Activated CD4-positive, alpha-beta T cell treated with anti-CD3 and anti-CD28 coated beads, Interleukin-2, amount 10 ng/mL, durations not matched to agents 7 days and 5 days (primary cell): ENCODE data around the gene GTPBP4. TPM values are rescaled to one million over a fixed set of nuclear protein-coding genes. Genes with fewer than 3 reads are reported as not detected.
A peak's percentile ranks its signal among the peaks of the same experiment; 100 is the strongest.

Source experiments
- CTCF ChIA-PET: fragments of 350-600 bp; sonication (Branson Sonifier 250); formaldehyde crosslinking; loops from one replicate; lab custom pipeline; 2021; ENCODE audit warnings: antibody characterized with exemption; lab: Charles Lee
- POLR2A ChIA-PET: fragments of 350-600 bp; sonication (Branson Sonifier 250); formaldehyde crosslinking; loops from one replicate; lab custom pipeline; 2021; ENCODE audit warnings: antibody characterized with exemption; lab: Charles Lee
- DNase-seq: peaks from one replicate; pipeline ENCODE4 v3.0.0-alpha.2; 2020
- H3K27ac Mint-ChIP-seq: one replicate; pipeline ENCODE4 v1.8.0; 2021; ENCODE audit warnings: mild to moderate bottlenecking, moderate library complexity, mixed read lengths
- H3K27me3 Mint-ChIP-seq: one replicate; pipeline ENCODE4 v1.8.0; 2021; ENCODE audit warnings: mixed read lengths
- H3K36me3 Mint-ChIP-seq: one replicate; pipeline ENCODE4 v1.8.0; 2021; ENCODE audit warnings: low read depth, mixed read lengths
- H3K4me1 Mint-ChIP-seq: one replicate; pipeline ENCODE4 v1.8.0; 2021; ENCODE audit warnings: mixed read lengths
- H3K4me3 Mint-ChIP-seq: one replicate; pipeline ENCODE4 v1.8.0; 2021; ENCODE audit warnings: mild to moderate bottlenecking, moderate library complexity, mixed read lengths
- H3K9me3 Mint-ChIP-seq: one replicate; pipeline ENCODE4 v1.8.0; 2021; ENCODE audit warnings: mixed read lengths
- total RNA-seq, 2 experiments: library from RNA; stranded (reverse); gene quantifications; one replicate each; pipeline ENCODE4 v1.2.3, GENCODE V29; 2021

GTPBP4 gene
- total RNA-seq, 2 experiments from 2014 or later, result 53.2 to 63.2 TPM

DNA sequence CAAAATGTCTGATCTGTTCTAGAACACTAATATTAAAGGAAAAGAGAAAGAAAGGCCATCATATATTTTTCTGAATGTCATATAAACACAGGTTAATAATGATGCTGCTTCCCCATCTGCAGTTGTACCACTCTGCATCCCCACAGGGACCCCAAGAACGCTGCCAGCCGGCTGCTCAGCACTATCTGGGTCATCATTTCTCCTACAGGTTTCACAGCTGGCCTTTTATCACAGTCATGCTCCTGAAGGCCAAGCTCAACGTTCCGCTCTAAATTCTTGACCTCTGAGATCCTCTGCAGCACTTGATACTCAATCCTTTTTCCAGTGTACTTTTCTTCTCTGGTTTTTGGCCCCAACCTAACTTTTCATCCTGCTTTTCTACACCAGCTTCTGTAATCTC is 55.9 kb downstream of the GTPBP4 start:
- CTCF ChIA-PET, result interaction anchor here (1.0 to 1.3 kb wide), 2 partner anchors 27 to 86 kb away, joined by 3 read pairs; no protein-coding TSS in a partner anchor
- peaks cover 50% of the 10 kb centered on the region for H3K4me1 Mint-ChIP-seq

GRCh38 chr10:1044964-1045363 is 56.7 kb downstream of the GTPBP4 start:
- Mint-ChIP-seq H3K9me3 (no peaks in the 10 kb centered on the region), H3K27ac (peak overlapping the region; percentile 93), H3K27me3 (no peaks in the 10 kb centered on the region), H3K4me1 (peaks cover 50% of the 10 kb centered on the region), H3K36me3 (peaks cover 43% of the 10 kb centered on the region), H3K4me3 (peak overlapping the region; percentile 73)
- ChIA-PET POLR2A (no interaction called here), CTCF (interaction anchor here (0.6 to 1.3 kb wide), 5 partner anchors 28 to 271 kb away, joined by 3 read pairs; no protein-coding TSS in a partner anchor)
- no peak for DNase-seq

More for the DNA sequence above, 55.9 kb downstream of the GTPBP4 start:
- H3K4me3 Mint-ChIP-seq, result peak overlapping the region; percentile 73
- POLR2A ChIA-PET, result no interaction called here
- H3K27me3 Mint-ChIP-seq, result no peaks in the 10 kb centered on the region
- DNase-seq, result no peak
- H3K9me3 Mint-ChIP-seq, result no peaks in the 10 kb centered on the region
- peak overlapping the region; percentile 93 for H3K27ac Mint-ChIP-seq
- peaks cover 43% of the 10 kb centered on the region for H3K36me3 Mint-ChIP-seq

DNA sequence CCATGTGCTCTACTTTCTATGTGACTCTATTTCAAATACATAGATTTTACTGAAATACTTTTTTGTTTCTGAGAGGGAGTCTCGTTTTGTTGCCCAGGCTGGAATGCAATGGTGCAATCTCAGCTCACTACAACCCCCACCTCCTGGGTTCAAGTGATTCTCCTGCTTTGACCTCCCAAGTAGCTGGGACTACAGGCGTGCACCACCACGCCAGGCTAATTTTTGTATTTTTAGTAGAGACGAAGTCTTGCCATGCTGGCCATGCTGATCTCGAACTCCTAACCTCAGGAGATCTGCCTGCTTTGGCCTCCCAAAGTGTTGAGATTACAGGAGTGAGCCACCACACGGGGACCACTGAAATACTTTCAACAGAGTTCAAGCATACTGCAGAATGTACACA is 57.2 kb downstream of the GTPBP4 start:
- CTCF ChIA-PET, result interaction anchor here (0.6 to 0.9 kb wide), 3 partner anchors 62 to 270 kb away, joined by 3 read pairs; no protein-coding TSS in a partner anchor
- H3K4me1 Mint-ChIP-seq, result peaks cover 51% of the 10 kb centered on the region
- H3K27ac Mint-ChIP-seq, result peak overlapping the region; percentile 93
- no peaks in the 10 kb centered on the region for H3K9me3 Mint-ChIP-seq
- no peak for DNase-seq
- peaks cover 38% of the 10 kb centered on the region for H3K36me3 Mint-ChIP-seq
- POLR2A ChIA-PET, result no interaction called here
- peak overlapping the region; percentile 73 for H3K4me3 Mint-ChIP-seq
- no peaks in the 10 kb centered on the region for H3K27me3 Mint-ChIP-seq

DNA sequence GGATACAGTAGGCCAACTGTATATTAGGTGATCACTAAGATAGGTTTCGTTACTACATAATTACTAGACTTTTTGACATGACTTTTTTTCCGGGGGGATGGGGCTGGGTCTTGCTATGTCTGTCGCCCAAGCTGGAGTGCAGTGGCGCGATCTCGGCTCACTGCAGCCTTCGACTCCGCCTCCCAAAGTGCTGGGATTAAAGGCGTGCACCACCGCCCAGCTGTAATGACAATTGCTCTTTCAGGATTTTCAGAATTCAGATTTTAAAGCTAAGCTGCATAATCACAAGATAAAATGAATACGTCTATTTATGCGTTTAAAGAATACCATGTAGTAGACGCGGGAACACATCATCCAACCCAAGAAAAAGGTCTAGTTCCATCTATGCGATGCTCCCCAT is 59.7 kb downstream of the GTPBP4 start:
- peaks cover 67% of the 10 kb centered on the region for H3K4me1 Mint-ChIP-seq
- H3K27me3 Mint-ChIP-seq, result no peaks in the 10 kb centered on the region
- H3K4me3 Mint-ChIP-seq, result peak overlapping the region; percentile 92
- peak overlapping the region; percentile 98 for H3K27ac Mint-ChIP-seq
- CTCF ChIA-PET, result no interaction called here
- H3K9me3 Mint-ChIP-seq, result no peaks in the 10 kb centered on the region
- POLR2A ChIA-PET, result interaction anchor here (0.6 kb wide), 1 partner anchor 61 kb away, joined by 4 read pairs; no protein-coding TSS in a partner anchor
- peaks cover 40% of the 10 kb centered on the region for H3K36me3 Mint-ChIP-seq
- peak; percentile 29 for DNase-seq

GRCh38 chr10:1048349-1048731 is 60.1 kb downstream of the GTPBP4 start:
- Mint-ChIP-seq H3K36me3 (peaks cover 40% of the 10 kb centered on the region), H3K4me3 (peak overlapping the region; percentile 92), H3K4me1 (peaks cover 65% of the 10 kb centered on the region), H3K9me3 (no peaks in the 10 kb centered on the region), H3K27me3 (no peaks in the 10 kb centered on the region), H3K27ac (peak overlapping the region; percentile 98)
- CTCF ChIA-PET, result no interaction called here
- peak; percentile 56 for DNase-seq
- POLR2A ChIA-PET, result interaction anchor here (0.6 kb wide), 1 partner anchor 61 kb away, joined by 4 read pairs; no protein-coding TSS in a partner anchor

- Mint-ChIP-seq H3K4me1 (peaks cover 65% of the 10 kb centered on the region), H3K36me3 (peaks cover 42% of the 10 kb centered on the region)
- CTCF ChIA-PET, result interaction anchor here (0.9 to 1.6 kb wide), 3 partner anchors 20 to 60 kb away, joined by 3 read pairs; partner anchors contain the start of gene GTPBP4
Measured at GRCh38 chr10:1048732-1049424, 60.6 kb downstream of the GTPBP4 start, which contains the start of gene IDI1. Gene IDI1 (minus strand): TSS chr10:1049119. CDS start chr10:1049003, 116 bp downstream.

DNA sequence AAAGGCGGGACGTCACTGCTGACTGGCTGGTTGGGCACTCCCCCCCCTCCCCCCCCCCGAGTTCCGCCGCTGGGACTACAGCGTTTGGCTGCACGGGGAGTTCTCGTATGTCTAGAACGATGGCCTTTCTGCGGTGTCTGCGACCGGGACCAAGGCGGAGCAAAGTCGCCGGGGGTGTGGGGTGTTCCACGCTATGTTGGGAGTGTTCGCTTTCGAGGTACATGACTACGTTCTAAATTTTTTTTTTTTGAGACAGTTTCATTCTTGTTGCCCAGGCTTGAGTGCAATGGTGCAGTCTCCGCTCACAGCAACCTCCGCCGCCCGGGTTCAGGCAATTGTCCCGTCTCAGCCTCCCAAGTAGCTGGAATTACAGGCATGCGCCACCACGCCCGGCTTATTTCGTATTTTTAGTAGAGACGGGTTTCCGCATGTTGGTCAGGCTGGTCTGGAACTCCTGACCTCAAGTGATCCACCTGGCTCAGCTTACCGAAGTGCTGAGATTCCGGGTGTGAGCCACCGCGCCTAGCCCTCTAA is 61.3 kb downstream of the GTPBP4 start:
- H3K36me3 Mint-ChIP-seq, result peaks cover 44% of the 10 kb centered on the region
- H3K9me3 Mint-ChIP-seq, result no peaks in the 10 kb centered on the region
- DNase-seq, result no peak
- ChIA-PET CTCF (interaction anchor here (0.9 to 1.6 kb wide), 3 partner anchors 19 to 61 kb away, joined by 3 read pairs; partner anchors contain the start of gene GTPBP4), POLR2A (interaction anchor here (0.7 to 1.0 kb wide), 3 partner anchors 8 to 63 kb away, joined by 3 read pairs; no protein-coding TSS in a partner anchor)
- H3K4me3 Mint-ChIP-seq, result peak overlapping the region; percentile 92
- H3K27me3 Mint-ChIP-seq, result no peaks in the 10 kb centered on the region
- H3K4me1 Mint-ChIP-seq, result peaks cover 65% of the 10 kb centered on the region
- peak overlapping the region; percentile 98 for H3K27ac Mint-ChIP-seq

More at GRCh38 chr10:1048732-1049424, 60.6 kb downstream of the GTPBP4 start, which contains the start of gene IDI1:
- Mint-ChIP-seq H3K4me3 (peak within 1 kb of the TSS; percentile 92), H3K27ac (peak within 1 kb of the TSS; percentile 98), H3K27me3 (no peaks in the 10 kb centered on the region), H3K9me3 (no peaks in the 10 kb centered on the region)
- peak; percentile 97 for DNase-seq
- POLR2A ChIA-PET, result interaction anchor here (0.6 to 1.0 kb wide), 4 partner anchors 9 to 63 kb away, joined by 3 to 4 read pairs (median 3); no protein-coding TSS in a partner anchor

DNA sequence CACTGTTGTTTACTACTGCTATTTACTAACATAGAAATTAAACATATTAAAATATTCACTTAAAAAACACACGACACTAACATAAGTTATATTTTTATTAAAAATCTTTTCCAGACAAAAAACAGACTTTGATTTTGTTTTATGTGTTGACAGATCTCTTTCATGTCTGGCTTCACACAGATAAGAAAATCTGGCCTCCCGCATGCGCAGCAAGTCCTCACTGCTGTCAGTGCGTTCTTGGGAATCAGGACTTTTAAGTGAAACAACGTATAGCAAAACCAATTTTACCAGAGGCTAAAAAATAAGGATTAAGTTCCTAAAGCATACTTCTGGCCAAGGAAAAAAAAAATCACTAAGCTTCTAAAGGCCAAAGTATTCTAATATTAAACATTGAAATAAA is 61.9 kb downstream of the GTPBP4 start:
- H3K36me3 Mint-ChIP-seq, result peaks cover 45% of the 10 kb centered on the region
- DNase-seq, result peak; percentile 41
- H3K27ac Mint-ChIP-seq, result peak overlapping the region; percentile 98
- POLR2A ChIA-PET, result interaction anchor here (0.6 kb wide), 1 partner anchor 116 kb away, joined by 6 read pairs; no protein-coding TSS in a partner anchor
- no peaks in the 10 kb centered on the region for H3K27me3 Mint-ChIP-seq
- H3K4me3 Mint-ChIP-seq, result peak overlapping the region; percentile 92
- CTCF ChIA-PET, result interaction anchor here (1.0 to 1.6 kb wide), 2 partner anchors 57 to 61 kb away, joined by 3 read pairs; partner anchors contain the start of gene GTPBP4
- peaks cover 65% of the 10 kb centered on the region for H3K4me1 Mint-ChIP-seq
- no peaks in the 10 kb centered on the region for H3K9me3 Mint-ChIP-seq

DNA sequence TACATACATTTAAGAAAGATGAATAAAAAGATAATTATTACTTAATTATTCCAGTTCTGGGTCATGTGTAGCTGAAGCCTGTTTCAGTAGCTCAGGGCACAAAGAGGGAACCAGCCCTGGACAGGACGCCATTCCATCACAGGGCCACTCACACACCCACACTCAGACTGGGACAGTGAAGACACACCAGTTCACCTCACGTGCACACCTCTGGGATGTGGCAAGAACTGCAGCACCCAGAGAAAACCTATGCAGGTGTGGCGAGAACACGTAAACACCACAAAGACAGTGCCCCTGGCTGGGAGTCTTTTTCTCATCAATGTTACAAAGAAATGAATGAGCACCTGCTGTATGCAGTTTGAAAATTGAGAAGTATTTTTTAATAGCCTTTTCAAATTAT is 62.3 kb downstream of the GTPBP4 start:
- POLR2A ChIA-PET, result interaction anchor here (0.6 kb wide), 1 partner anchor 117 kb away, joined by 6 read pairs; no protein-coding TSS in a partner anchor
- peaks cover 41% of the 10 kb centered on the region for H3K36me3 Mint-ChIP-seq
- H3K9me3 Mint-ChIP-seq, result no peaks in the 10 kb centered on the region
- CTCF ChIA-PET, result interaction anchor here (1.6 kb wide), 1 partner anchor 58 kb away, joined by 3 read pairs; no protein-coding TSS in a partner anchor
- H3K27ac Mint-ChIP-seq, result peak overlapping the region; percentile 79
- no peaks in the 10 kb centered on the region for H3K27me3 Mint-ChIP-seq
- peak; percentile 63 for DNase-seq
- H3K4me3 Mint-ChIP-seq, result peak overlapping the region; percentile 92
- H3K4me1 Mint-ChIP-seq, result peaks cover 65% of the 10 kb centered on the region

DNA sequence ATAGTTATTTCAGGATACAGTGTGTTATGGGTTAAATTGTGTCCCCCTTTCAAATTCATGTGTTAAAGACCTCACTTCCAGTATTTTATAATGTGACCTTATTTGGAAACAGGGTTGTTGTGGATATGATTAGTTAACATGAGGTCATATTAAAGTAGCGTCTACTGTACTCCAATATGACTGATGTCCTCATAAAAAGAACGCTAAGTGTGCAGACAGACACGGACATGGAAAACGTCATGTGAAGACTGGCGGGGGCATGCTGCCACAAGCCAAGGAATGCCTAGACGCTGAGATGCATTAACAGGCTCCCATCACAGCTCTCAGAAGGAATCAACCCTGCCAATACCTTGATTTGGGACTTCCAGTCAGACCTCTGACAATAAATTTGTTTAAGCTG is 66.5 kb downstream of the GTPBP4 start:
- Mint-ChIP-seq H3K36me3 (peaks cover 52% of the 10 kb centered on the region), H3K4me1 (peaks cover 76% of the 10 kb centered on the region), H3K4me3 (peak overlapping the region; percentile 92), H3K27me3 (no peaks in the 10 kb centered on the region), H3K27ac (peak overlapping the region; percentile 11), H3K9me3 (no peaks in the 10 kb centered on the region)
- ChIA-PET CTCF (no interaction called here), POLR2A (no interaction called here)
- no peak for DNase-seq

DNA sequence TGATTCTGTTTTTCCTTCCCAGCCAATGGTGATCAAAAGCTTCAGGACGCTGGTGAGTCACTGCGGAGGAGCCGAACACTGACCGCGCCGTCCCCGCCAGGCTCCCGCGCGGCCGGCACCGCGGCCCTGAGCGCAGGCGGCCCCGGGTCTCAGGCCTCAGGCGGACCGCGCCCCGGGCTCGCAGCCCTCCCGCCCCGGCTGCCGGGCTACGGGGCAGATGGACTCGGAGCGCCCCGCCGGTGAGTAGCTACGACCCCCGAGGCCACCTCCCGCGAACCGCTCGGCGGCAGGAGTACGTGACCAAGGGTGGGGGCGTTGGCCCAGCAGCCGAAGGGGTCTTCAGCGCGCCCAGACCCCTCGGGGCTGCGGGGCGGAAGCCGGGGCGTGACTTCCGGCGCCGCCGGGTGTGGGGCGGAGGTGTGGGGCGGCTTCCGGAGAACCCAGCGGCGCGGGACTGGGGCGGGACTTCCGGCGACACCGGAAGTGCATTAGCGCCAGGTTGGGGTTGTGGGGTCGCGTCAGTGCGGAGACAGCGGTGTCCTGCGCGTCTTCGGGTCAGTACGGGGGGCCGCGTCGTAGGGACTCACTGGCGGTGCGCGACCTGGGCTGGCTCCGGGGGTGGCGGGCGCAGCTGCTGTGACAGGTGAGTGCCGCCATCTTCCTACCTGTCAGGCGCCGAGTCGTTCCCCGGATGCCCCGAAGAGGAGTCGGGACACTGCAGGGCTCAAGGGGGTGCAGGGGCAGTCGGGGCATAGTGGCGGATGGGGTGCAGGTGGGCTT is 68.3 kb downstream of the GTPBP4 start, which contains the start of gene WDR37:
Gene WDR37, plus strand, starts transcription at position 60 of the 780 bp plus-strand sequence. CDS start 15,771 bp downstream, outside the sequence.
- H3K36me3 Mint-ChIP-seq, result peaks cover 62% of the 10 kb centered on the region
- peak; percentile 86 for DNase-seq
- H3K27ac Mint-ChIP-seq, result peak within 1 kb of the TSS; percentile 96
- no peaks in the 10 kb centered on the region for H3K27me3 Mint-ChIP-seq
- H3K9me3 Mint-ChIP-seq, result no peaks in the 10 kb centered on the region
- H3K4me3 Mint-ChIP-seq, result peak within 1 kb of the TSS; percentile 99
- H3K4me1 Mint-ChIP-seq, result peaks cover 80% of the 10 kb centered on the region
- ChIA-PET POLR2A (no interaction called here), CTCF (interaction anchor here (1.2 to 1.4 kb wide), 2 partner anchors 53 to 125 kb away, joined by 3 read pairs; partner anchors contain the start of gene LARP4B)
